Stomach smooth muscle (tissue), 2 donors: ENCODE measurements around the gene MTMR10.

ENCODE experiments used
- H3K27ac ChIP-seq: one replicate; pipeline ENCODE4 v1.7.0; 2013; ENCODE audit warnings: mild to moderate bottlenecking, low read length, inconsistent platforms
- H3K27me3 ChIP-seq, 2 donors: one replicate each; pipeline ENCODE4 v1.7.0; 2013; ENCODE audit warnings: low read length in 2 of 2; ENCODE audit not compliant: insufficient read depth in 2 of 2, control insufficient read depth in 1 of 2
- H3K36me3 ChIP-seq, 2 donors: one replicate each; pipeline ENCODE4 v1.7.0; 2013; ENCODE audit warnings: low read length in 2 of 2; ENCODE audit not compliant: control insufficient read depth in 2 of 2, insufficient read depth in 2 of 2
- H3K4me1 ChIP-seq: one replicate; pipeline ENCODE4 v1.7.0; 2013; ENCODE audit warnings: low read length; ENCODE audit not compliant: control insufficient read depth, insufficient read depth
- H3K4me3 ChIP-seq, 2 donors: one replicate each; pipeline ENCODE4 v1.7.0; 2013; ENCODE audit warnings: low read length in 2 of 2
- H3K9ac ChIP-seq, 2 donors: one replicate each; pipeline ENCODE4 v1.7.0; 2013; ENCODE audit warnings: low read length in 2 of 2, mild to moderate bottlenecking in 1 of 2
- H3K9me3 ChIP-seq, 2 donors: one replicate each; pipeline ENCODE4 v1.7.0; 2013; ENCODE audit warnings: low read length in 2 of 2; ENCODE audit not compliant: control insufficient read depth in 2 of 2
- donor health status: healthy.
- donor health status: Pancreatic carcinoma.

MTMR10 gene

DNA sequence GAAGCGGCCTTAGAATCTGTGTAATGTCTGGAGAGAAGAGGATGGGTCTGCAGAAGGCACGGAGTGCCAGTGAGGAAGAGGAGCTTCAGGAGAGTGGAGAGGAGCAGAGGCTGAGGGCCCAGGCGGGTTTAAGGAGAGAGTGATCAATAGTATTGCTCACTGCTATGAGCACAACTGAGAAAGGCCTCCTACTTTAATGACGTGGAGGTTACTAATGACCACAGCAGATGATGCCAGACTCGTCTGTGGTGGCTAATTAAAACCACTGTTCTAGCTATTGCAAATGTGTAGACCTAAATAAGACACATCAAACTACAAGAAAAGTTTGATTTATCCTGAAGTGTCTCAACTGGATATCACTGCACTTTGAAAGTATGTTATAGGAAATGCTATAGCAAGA is 33.2 kb downstream of the MTMR10 start:
- Histone ChIP-seq H3K36me3 (peaks cover 45 to 46% of the 10 kb centered on the region in 2 donors), H3K9me3 (no peaks in the 10 kb centered on the region), H3K4me1 (no peaks in the 10 kb centered on the region)

DNA sequence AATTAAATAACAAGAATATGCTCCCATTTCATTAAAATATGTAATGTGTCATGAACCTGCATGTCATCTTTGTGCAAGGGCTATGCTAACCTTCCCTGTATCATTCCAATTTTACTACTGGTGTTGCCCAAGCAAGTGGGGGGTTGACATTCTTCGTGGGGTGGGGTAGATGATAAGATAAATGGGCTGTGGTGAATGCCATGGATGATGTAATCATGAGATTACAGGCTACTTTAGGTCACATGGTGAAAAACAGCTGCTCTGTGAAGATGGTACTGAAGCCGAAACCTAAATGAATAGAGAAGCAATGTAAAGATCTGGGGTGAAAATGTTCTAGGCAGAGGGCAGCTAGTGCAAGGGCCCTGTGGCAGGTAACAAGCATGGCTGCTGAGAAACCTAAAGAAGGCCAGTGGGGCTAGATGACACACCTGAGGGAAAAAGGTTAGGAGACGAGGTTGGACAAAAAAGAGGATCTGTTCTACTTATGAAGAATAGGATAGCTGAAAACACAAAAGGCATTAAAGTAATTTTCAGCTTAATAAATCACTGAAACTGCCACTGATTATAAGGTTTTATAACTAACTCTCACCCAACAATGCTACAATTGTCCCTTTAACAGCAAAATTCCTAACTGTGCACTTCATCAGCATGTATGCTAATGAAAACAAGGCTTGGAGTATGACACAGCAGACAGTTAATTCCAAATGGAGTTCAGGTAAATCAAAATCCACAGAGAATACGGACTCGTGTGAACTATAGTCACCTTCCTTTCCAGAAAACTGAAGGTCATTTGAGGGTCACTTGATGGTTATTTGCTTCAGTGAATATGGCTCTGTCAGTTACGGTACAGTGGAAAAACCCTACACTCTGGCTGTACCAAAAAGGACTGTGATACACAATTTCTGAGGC is 35.0 kb downstream of the MTMR10 start:
- no peak overlapping the region for H3K9ac ChIP-seq
- no peaks in the 10 kb centered on the region for H3K27me3 ChIP-seq
- no peaks in the 10 kb centered on the region for H3K9me3 ChIP-seq
- H3K27ac ChIP-seq: no peak overlapping the region
- H3K4me3 ChIP-seq: no peak overlapping the region
- H3K36me3 ChIP-seq: peaks cover 52 to 60% of the 10 kb centered on the region in 2 donors
- no peaks in the 10 kb centered on the region for H3K4me1 ChIP-seq

More for the DNA sequence above, 33.2 kb downstream of the MTMR10 start:
- Histone ChIP-seq H3K9ac (no peak overlapping the region), H3K27me3 (no peaks in the 10 kb centered on the region), H3K4me3 (no peak overlapping the region), H3K27ac (no peak overlapping the region)

DNA sequence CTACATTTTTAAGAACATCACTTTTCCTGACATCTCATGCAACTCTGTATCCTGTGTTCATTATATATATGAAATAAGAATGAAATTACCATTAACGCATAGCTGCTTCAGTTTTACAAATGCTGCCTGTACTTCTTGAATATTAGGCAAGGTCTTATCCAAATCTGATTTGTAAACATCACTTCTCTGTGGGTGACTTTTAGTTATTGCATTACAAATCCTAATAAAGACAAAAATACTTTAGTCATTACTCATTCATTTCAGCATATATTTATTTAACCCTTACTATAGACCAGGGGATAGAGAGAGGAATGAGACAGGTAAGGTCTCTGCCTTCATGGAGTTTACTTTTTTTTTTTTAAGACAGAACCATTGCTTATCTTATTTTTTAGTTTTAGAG is 36.8 kb downstream of the MTMR10 start:
- no peak overlapping the region for H3K9ac ChIP-seq
- H3K4me1 ChIP-seq: no peaks in the 10 kb centered on the region
- H3K27me3 ChIP-seq: no peaks in the 10 kb centered on the region
- no peak overlapping the region for H3K27ac ChIP-seq
- H3K4me3 ChIP-seq: no peak overlapping the region
- no peaks in the 10 kb centered on the region for H3K9me3 ChIP-seq
- H3K36me3 ChIP-seq: peaks cover 50 to 59% of the 10 kb centered on the region in 2 donors

DNA sequence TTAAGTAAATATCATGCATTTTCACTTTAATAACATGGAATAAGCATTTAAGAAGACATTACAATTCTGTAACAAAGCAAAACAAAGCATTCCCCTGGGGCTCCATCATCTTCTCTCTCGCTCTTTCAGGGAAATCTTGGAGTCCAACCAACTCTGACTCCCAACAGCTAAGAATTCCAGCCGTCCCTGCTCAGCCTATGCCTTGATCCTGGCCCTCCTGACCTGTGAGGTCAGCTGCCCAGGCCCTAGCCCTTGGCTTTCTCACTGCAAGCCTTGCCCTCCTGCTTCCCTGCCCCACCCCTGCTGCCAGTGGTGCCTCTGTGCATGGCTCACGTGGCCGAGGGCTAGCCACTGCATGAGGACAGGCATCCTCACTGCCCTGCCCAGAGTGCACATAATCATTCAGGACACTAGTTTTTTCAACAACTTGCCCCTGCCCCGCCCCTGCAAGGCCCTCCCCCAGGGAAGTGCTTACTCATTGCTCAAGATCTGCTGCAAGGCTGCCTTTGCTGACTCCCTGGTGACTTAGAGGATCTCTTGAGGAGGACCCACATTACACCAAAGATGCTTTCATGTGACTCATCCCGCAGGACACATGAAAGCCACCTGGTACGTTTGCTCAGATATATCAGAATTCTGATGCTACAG is 37.6 kb downstream of the MTMR10 start:
- Histone ChIP-seq H3K4me1 (no peaks in the 10 kb centered on the region), H3K36me3 (peaks cover 47 to 58% of the 10 kb centered on the region in 2 donors), H3K27ac (no peak overlapping the region), H3K27me3 (no peaks in the 10 kb centered on the region), H3K4me3 (no peak overlapping the region), H3K9me3 (no peaks in the 10 kb centered on the region), H3K9ac (no peak overlapping the region)

DNA sequence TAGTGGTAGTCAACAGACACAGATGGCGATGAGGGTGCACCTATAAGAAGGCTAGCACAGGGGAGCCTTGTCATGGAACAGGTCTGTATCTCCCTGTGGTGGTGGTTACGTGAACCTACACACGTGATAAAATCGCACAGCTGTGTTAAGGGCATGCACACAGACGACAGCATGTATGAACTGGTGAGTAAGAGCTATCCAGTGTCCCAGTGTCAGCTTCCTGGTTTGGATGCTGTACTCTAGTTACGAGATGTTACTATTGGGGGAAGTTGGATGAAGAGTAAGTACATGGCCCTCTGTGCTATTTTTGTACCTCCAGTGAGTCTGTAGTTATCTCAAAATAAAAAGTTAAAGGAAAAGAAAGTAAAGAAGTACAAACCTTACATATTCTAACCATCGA is 38.2 kb downstream of the MTMR10 start:
- Histone ChIP-seq H3K9ac (no peak overlapping the region), H3K9me3 (no peaks in the 10 kb centered on the region), H3K4me1 (no peaks in the 10 kb centered on the region), H3K27me3 (no peaks in the 10 kb centered on the region), H3K4me3 (no peak overlapping the region), H3K36me3 (peaks cover 41 to 58% of the 10 kb centered on the region in 2 donors), H3K27ac (no peak overlapping the region)

DNA sequence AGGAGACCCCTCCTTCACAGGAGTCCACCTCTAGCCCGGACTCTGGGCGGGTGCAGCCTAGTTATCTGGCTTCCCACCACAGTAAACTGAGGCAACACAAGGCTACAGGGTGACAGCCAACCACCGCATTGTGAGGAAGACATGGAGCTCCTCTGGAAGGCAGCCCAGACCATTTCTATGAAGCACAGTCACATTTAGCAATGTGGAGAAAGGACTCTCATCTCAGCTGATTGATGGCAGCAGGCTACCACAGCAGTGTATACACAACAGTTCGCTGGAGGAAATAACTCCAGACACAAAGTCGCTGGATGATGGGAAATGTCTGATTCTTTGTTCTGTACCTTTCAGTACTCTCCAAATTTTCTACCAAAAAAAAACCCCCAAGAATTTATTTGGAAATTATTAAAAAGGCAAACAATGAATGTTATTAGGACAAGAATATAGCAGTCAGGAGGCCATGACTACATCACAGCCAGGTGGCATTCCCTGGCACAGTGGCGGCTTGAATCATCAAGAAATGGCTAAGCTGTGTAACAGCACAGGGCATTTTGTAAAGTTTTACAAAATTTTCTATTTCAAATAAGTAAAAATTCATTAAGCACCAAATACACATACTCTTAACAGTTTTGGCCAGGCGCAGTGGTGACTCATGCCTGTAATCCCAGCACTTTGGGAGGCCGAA is 47.6 kb downstream of the MTMR10 start:
- H3K27me3 ChIP-seq: no peaks in the 10 kb centered on the region
- no peak overlapping the region for H3K27ac ChIP-seq
- no peaks in the 10 kb centered on the region for H3K4me1 ChIP-seq
- H3K4me3 ChIP-seq: no peak overlapping the region
- peaks cover 55 to 64% of the 10 kb centered on the region in 2 donors for H3K36me3 ChIP-seq
- no peaks in the 10 kb centered on the region for H3K9me3 ChIP-seq
- no peak overlapping the region for H3K9ac ChIP-seq

DNA sequence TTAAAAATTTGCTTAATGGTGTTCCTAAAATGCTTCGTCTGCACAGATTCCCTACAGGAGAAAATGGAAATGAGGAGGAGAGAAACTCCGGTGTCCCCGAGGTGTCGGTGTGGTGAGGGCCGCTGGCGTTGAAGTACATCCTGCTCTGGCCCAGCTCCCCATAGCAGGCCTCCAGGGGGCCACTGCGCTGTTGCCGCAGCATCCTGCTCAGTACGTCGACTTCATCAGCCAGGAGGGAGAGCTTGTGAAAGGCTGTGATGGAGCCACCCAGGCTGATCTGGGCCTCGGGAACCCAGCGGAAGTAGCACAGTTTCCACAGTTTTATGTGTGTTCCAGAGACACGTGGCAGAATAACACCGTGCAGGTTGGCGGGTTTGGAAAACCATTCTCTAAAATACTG is 49.9 kb downstream of the MTMR10 start:
- H3K9ac ChIP-seq: no peak overlapping the region
- H3K4me1 ChIP-seq: no peaks in the 10 kb centered on the region
- H3K36me3 ChIP-seq: peaks cover 54 to 59% of the 10 kb centered on the region in 2 donors
- no peaks in the 10 kb centered on the region for H3K9me3 ChIP-seq
- no peak overlapping the region for H3K4me3 ChIP-seq
- H3K27ac ChIP-seq: no peak overlapping the region
- no peaks in the 10 kb centered on the region for H3K27me3 ChIP-seq

DNA sequence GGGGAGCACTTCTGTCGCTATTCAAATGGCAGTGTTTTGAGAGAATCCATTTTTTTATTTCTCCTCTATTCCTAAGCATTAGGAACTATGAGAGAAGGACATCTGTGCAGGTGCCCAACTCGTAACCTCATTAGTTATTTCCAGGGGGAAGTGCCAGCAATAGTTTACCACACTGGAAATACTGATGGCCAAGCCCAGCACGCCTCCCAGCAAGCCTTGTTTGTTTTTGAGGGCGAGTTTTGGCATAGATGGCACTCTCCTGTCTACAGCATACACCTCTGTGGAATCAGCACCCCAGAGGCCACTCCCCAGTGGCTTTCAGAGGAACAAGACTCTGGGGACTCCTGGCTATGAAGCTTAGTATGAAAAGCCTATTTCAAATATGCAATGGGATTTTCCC is 51.1 kb downstream of the MTMR10 start:
- Histone ChIP-seq H3K9me3 (no peaks in the 10 kb centered on the region), H3K9ac (no peak overlapping the region), H3K4me3 (no peak overlapping the region), H3K4me1 (no peaks in the 10 kb centered on the region), H3K27ac (no peak overlapping the region), H3K27me3 (no peaks in the 10 kb centered on the region), H3K36me3 (peaks cover 45 to 49% of the 10 kb centered on the region in 2 donors)

DNA sequence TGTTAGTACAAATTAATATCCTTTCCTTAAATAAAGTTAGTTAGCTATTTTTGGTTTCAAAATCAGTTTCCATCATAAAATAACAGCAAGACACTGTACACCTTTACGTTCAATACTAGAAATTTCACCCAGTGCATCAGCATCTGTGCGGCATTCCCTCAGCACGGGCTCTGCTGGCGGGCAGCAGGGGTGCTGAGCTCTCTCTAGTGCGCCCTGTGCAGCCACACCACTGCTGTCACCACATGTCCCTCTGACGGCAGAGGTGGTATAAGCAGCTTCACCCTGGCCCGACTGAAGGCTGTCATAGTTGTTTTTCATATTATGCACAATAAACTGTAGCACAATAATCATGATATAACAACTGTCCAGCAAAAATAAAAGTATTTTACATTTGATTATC is 52.3 kb downstream of the MTMR10 start:
- no peaks in the 10 kb centered on the region for H3K9me3 ChIP-seq
- H3K27ac ChIP-seq: no peak overlapping the region
- H3K9ac ChIP-seq: no peak overlapping the region
- peaks cover 38 to 48% of the 10 kb centered on the region in 2 donors for H3K36me3 ChIP-seq
- H3K4me1 ChIP-seq: no peaks in the 10 kb centered on the region
- H3K4me3 ChIP-seq: no peak overlapping the region
- H3K27me3 ChIP-seq: no peaks in the 10 kb centered on the region

DNA sequence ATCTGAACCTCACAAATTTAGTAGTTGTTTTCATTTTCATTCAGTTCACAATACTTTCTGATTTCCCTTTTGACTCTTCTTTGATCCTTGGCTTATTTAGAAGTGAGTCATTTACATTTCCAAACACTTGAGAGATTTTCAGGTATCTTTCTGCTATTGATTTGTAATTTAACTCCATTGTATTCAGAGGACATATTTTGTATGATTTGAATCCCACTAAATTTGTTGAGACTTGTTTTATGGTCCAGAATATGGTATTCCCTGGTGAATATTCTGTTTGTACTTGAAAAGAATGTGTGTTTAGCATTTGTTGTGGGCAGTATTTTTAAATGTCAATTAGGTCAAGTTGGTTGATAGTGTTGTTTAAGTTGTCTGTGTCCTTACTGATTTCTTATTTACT is 58.1 kb downstream of the MTMR10 start:
- H3K27me3 ChIP-seq: no peaks in the 10 kb centered on the region
- H3K27ac ChIP-seq: no peak overlapping the region
- H3K4me3 ChIP-seq: no peak overlapping the region
- H3K36me3 ChIP-seq: peaks cover 16 to 34% of the 10 kb centered on the region in 2 donors
- H3K4me1 ChIP-seq: no peaks in the 10 kb centered on the region
- no peaks in the 10 kb centered on the region for H3K9me3 ChIP-seq
- no peak overlapping the region for H3K9ac ChIP-seq
